GM12801 (cell line): ENCODE data around the gene EPS8L1.

Experiments
- CTCF ChIP-seq: IDR thresholded peaks from one replicate; pipeline ENCODE4 v1.5.1; 2011; ENCODE audit warnings: control low read depth; ENCODE audit not compliant: insufficient read length; ENCODE audit errors: extremely low read depth

EPS8L1 gene

GRCh38 chr19:55071913-55072312 lies 3.8 kb upstream of the EPS8L1 start:
- no peak for TF ChIP-seq CTCF

- no peak for TF ChIP-seq CTCF
These were observed 652 bp downstream of the EPS8L1 start for GRCh38 chr19:55076321-55076720.

GRCh38 chr19:55077106-55077505 lies 1.4 kb downstream of the EPS8L1 start:
- no peak for TF ChIP-seq CTCF

DNA sequence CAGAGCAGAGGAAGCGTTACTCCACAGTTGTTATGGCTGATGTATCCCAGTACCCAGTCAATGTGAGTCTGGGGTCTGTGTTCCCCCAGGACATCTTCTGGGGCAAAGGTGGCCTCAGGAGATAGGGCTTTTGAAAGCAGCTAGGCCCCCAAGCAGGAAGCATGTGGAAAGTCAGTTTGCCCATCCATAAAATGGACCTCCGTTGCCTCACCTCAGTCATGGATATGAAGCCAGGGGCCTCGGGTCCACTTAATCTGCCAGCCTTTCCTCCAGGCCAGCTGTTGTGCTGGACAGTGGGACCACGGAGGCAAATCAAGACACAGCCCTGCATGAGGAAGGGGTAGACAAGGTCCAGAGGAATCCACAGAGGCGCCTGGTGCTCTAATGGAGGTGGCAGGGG lies 3.3 kb downstream of the EPS8L1 start:
- no peak for TF ChIP-seq CTCF

DNA sequence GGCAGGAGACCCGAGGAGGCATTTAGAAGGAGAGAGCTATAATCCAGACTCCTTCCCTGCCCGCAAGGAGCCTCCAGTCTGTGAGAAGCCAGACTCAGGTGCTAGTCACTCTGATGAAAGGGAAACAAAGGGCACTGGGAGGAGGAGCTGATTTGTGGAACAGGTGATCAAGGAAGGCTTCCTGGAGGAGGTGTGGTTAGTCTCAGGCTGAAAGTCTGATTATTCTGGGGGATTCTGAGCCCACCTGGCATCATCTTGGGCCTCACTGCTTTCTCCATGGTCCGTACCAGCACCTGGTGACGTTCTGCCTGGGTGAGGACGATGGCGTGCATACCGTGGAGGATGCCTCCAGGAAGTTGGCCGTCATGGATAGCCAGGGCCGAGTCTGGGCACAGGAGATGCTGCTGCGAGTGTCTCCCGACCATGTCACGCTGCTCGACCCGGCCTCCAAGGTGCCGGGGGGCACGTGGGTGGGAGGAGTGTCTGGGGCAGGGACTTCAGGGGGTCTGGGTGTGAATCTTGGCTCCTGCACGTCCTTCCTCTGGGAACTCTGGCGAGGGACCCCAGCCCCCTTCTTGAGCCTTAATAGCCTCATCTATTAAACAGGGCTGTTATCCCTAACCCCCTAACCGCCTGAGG lies 3.9 kb downstream of the EPS8L1 start:
- TF ChIP-seq CTCF, result no peak

DNA sequence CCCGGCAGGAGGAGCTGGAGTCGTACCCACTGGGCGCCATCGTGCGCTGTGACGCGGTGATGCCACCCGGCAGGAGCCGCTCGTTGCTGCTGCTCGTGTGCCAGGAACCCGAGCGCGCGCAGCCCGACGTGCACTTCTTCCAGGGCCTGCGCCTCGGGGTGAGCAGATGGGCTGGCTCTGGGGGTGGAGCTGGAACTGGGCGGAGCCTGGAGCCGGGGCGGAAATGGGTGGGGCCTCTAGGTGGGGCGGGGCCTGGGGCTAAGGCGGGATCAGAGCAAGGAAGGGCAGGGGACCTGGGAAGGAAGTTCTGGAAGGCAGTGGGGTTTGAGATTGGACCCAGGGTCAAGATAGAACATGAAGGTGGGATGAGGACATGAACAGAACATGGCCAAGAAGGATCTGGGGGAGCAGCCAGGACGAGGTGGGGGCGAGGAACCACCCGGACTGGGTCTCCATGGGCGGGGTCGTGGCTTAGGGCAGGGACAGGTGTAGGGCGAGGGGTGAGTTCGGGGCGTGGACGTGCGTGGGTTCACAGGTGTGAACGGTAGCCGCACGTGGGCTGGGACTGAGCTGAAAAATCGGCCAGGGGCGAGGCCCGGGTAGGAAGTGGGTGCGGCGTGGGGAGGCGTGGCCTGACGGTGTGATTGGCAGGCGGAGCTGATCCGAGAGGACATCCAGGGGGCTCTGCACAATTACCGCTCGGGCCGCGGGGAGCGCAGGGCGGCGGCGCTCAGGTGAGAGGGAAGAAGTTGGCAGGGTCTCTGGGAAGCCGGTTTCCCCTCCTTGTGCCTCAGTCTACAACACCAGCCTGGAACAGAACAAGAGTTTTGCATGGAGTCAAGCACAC lies 4.7 kb downstream of the EPS8L1 start:
- no peak for TF ChIP-seq CTCF

DNA sequence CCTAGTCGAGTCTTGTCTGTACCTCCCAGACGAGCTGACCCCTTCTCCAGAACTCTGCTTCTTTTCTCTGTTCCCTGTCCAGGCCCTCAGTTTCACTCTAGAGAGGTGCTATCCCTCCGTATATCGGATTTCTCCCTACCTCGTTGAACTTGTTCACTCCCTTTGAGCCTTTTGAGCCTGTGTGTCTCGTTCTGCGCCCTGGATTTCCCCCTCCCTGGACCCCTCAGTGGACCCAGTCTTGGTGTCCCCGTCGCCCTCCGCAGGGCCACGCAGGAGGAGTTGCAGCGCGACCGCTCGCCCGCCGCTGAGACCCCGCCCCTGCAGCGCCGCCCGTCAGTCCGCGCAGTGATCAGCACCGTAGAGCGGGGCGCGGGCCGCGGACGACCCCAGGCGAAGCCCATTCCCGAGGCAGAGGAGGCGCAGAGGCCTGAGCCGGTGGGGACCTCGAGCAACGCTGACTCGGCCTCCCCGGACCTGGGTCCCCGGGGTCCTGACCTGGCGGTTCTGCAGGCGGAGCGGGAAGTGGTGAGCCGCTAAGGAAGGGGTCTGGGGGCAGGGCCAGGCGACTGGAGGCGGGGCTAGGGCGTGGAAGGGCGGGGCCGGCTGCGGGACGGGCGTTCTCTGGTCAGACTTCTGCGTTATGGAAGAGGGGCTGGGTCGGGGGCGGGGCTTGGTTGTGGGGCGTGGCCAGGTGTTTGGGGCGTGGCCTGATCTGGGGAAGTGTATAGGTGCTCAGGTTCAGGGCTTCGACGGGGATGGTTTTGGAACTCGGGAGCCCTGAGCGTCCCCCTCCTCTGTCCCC lies 5.5 kb downstream of the EPS8L1 start:
- TF ChIP-seq CTCF, result no peak
